SK-N-SH (cell line): ENCODE results near the gene LDAH.

ENCODE experiments used
- CHD2 ChIP-seq: fragments of 150-350 bp; IDR thresholded peaks from 2 replicates; pipeline ENCODE4 v1.6.1; 2018; ENCODE audit warnings: low read length; ENCODE audit not compliant: partially characterized antibody
- CTCF ChIP-seq: fragments of 200-600 bp; sonication (generic); IDR thresholded peaks from 2 replicates; pipeline ENCODE4 v1.6.1; 2017; ENCODE audit warnings: antibody characterized with exemption, mild to moderate bottlenecking, moderate library complexity
- ELF1 ChIP-seq: IDR thresholded peaks from 2 replicates; pipeline ENCODE4 v1.4.0; 2012
- GABPA ChIP-seq: IDR thresholded peaks from 2 replicates; pipeline ENCODE4 v1.4.0; 2012; ENCODE audit warnings: low read depth, mild to moderate bottlenecking
- IRF3 ChIP-seq: fragments of 150-350 bp; IDR thresholded peaks from 2 replicates; pipeline ENCODE4 v1.6.1; 2016; ENCODE audit warnings: mild to moderate bottlenecking, low read depth, low read length
- JUND ChIP-seq: IDR thresholded peaks from 2 replicates; pipeline ENCODE4 v1.4.0; 2012
- PBX3 ChIP-seq: IDR thresholded peaks from 2 replicates; pipeline ENCODE4; 2012
- POLR2AphosphoS5 ChIP-seq: IDR thresholded peaks from 2 replicates; pipeline ENCODE4 v1.6.1; 2012; ENCODE audit warnings: low read depth, low read length
- RAD21 ChIP-seq: IDR thresholded peaks from 2 replicates; pipeline ENCODE4 v1.6.1; 2012; ENCODE audit warnings: mild to moderate bottlenecking, low read length
- SMC3 ChIP-seq: IDR thresholded peaks from 2 replicates; pipeline ENCODE4 v1.6.1; 2012; ENCODE audit warnings: low read depth, low read length, improper control_type of control experiment
- TCF12 ChIP-seq: IDR thresholded peaks from 2 replicates; pipeline ENCODE4 v1.4.0; 2012
- YY1 ChIP-seq: IDR thresholded peaks from 2 replicates; pipeline ENCODE4 v1.4.0; 2012; ENCODE audit warnings: low read depth, mild to moderate bottlenecking

- TF ChIP-seq JUND (no peak), RAD21 (no peak), ELF1 (no peak), GABPA (no peak), CTCF (no peak), CHD2 (no peak), YY1 (no peak), PBX3 (no peak), POLR2AphosphoS5 (no peak), SMC3 (no peak), TCF12 (no peak), IRF3 (no peak)
Measured at GRCh38 chr2:20706217-20706616, 116.7 kb downstream of the LDAH start.
